Measurements from ENCODE around the gene ICA1.
"Not testable (repeated sequence)": the region's sequence is repeated elsewhere in the genome, so short reads cannot be mapped to it uniquely, and the experiment has no call there.

Gene ICA1

DNA sequence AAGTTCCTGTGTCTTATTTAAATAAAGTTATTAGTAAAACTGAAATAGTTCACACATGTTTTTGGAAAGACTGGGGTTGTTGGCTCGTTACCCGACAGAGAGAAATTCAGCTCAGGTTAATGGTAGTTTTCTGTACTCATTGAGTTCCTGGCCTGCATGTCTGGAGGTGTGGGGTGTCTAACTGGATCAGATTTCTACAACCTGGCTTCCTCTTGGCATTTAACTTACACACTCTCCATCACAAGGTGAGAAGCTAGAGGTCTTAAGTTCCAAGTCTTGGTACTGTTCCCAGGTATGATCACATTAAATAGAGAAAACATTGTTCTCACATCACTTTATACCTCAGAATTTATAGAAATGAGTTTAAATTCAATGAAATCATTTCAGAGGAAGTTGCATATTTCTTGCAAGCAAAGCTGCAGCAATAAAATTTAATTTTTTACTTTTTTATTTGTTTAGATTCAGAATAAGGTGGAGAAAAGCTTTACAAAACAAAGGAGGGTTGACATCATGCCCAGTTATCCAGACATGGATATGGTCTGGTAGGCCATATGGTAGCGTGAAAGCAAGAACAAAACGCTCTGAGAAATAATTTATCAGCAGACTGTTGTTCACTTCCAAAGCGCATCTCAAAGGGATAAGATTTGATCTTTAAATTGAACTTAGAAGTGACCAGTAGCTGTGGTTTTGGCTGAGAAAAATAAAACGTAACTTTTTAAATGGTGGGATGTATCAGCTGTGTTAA is 172.8 kb downstream of the ICA1 start:
- no peak for DNase-seq

DNA sequence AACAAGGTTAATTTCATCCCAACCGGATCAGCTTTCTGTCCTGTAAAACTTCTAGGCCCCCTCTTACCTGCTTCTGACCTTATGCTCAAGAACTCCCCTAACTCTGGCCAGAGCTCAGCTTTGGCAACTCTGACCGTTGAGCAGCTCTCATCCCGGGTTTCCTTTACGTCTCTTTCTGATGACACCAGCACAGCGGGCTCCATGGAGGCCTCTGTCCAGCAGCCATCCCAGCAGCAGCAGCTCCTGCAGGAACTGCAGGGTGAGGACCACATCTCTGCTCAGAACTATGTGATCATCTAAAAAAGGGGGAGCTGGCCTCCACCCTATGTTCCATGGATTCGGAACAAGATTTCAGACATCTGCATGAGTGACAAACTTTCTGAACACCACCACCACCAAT is 175.7 kb downstream of the ICA1 start:
- no peak for DNase-seq

DNA sequence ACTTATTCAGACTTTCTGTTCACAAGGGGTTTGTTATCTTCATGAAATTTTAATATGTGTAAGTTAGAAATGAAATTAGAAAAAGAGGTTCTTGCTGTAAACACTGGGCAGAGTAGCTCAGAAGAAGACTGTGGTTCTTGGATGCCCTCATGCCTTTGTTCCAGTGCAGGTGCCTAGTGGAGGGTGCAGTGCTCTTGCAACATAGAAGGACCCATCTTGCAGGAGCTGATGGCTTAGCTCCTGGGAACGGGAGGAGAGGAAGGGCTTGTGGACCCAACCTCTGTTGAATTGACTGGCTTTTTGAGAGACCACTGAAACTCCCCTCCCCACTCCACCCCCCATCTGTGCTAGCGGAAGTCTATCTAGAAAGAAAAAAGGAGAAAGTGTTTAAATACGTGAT is 176.5 kb downstream of the ICA1 start:
- DNase-seq: no peak

DNA sequence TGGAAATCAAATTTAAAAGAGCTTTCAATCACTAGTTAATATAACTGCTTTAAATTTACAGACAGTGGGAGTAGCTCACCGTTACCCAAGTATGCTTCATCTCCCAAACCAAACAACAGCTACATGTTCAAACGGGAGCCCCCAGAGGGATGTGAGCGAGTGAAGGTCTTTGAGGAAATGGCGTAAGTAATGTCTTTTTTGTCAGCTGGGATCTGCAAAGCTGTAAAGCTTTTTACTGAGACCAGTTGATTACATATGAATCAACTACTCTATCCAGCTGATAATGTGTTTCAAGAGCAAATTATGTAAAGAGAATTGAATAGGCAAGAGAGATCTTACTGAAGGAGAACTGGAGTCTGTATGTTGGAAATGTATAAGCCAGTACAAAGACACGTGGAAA is 177.1 kb downstream of the ICA1 start:
- no peak for DNase-seq

DNA sequence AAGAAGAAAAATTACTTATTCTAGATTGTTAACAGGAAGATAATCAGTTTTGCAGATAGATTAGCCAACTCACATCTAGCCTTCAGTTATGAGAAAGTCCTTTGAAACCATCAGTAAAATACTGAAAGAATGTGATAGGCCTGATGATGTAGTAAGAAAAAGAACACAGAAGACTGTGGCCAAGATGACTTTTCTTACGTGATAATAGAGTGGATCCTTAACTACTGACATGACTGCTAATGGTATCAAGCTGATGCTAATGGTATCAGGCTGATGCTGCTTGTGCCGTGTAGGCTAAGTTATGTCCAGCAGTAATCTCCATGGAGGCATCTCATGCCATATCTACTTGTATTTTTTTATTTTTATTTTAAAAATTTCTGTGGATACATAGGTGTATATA is 179.2 kb downstream of the ICA1 start:
- DNase-seq: no peak

DNA sequence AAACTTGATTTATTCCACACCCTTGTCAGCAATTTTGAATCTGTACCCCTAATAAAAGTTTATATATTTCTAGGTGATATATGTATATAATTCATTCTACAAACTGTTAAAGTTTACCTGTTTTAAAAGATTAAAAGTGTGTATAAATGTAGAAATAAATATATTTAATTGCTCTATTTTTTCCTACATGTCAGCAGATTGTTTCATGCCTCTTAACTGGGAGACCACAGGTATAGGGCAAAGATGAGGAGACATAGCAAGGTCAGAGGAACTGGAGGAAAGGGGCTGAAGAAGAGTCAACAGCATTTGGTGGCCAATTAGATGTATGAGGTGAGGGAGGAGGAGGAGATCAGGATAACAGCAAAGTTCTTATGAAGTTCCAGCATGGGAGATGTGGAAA is 183.5 kb downstream of the ICA1 start:
- DNase-seq: no peak

DNA sequence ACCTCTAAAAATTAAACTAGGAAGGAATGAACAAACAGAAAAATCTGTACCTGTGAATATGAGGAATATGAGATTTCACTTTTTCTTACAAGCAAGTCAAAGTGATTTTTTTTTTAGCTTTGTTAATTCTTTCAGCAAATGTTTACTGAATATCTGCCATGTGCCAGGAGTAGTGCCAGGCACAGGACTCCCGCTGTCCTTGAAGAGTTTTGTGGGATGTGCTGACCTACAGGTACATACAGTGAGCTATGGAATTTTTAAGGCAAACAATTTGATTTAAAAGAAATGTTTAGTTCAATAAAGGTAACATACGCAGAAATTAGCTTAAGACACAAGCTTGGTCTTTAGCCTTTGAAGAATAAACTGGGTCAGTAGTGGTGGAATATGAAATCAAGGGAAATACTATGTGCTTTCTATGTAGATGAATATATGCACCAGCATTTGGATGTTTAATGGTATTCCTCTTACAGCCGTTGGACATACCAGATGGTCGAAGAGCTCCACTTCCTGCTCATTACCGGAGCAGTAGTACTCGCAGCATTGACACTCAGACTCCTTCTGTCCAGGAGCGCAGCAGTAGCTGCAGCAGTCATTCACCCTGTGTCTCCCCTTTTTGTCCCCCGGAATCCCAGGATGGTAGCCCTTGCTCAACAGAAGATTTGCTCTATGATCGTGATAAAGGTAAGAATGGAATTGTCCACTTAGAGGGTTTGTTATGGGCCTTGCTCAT is 191.4 kb downstream of the ICA1 start:
- DNase-seq: no peak

DNA sequence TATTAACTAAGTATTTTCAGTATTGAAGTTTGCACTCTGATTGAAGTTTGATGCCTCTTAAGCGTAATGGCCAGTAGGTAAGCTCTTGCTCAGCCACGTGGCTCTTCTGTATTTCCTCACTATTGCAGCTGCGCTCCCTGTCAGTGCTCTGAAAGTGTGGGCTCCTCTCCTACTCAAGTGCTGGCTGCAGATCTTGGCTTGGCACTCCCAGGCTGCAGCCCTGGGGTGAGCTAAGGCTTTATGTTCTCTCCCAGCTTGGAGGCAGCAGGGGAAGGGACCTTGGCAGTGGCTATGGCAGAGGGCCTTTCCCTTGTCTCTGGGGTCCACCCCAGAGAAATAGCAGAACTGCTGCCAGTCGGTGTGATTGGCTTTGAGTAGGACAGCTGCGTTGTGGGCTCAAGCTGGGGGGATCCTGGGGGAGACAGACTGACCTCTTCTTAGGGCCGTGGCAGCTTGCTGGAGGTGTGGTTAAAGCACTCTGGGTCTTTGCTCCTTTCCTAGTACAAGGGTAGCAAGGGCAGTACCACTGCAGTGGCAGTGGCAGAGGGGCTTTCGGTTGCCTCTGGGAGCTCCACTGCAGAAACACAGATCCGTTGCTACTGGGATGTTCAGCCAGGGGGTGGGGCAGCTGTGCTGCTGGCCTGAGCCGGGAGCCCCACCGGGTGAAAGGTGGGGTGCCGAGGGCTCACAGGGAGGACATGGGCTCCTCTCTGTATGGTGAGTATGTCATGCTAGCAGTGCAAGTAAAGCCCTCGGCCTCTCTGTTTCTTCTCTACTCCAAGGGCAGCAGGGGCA is 192.9 kb downstream of the ICA1 start:
- no peak for DNase-seq

DNA sequence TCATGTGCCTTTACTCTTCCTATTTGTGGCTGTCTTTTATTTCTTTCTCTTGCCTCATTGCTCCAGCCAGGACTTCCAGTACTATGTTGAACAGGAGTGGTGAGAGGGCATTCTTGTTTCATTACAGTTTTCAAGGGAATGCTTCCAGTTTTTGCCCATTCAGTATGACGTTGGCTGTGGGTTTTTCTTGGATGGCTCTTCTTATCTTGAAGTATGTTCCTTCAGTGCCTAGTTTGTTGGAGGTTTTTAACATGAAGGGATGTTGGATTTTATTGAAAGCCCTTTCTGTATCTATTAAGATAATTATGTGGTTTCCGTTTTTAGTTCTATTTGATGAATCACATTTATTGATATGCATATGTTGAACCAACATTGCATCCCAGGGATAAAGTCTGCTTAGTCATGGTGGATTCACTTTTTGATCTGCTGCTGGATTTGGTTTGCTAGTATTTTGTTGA is 196.6 kb downstream of the ICA1 start:
- no peak for DNase-seq

DNA sequence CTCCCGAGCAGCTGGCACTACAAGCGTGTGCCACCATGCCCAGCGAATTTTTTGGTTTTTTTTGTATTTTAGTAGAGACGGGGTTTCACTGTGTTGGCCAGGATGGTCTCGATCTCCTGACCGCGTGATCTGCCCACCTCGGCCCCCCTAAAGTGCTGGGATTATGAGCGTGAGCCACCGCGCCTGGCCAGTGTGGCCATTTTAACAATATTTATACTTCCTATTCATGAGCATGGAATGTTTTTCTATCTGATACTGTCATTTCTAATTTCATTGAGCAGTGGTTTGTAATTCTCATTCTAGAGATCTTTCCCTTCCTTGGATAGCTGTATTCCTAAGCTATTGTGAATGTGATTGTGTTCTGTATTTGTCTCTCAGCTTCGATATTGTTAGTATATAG is 197.1 kb downstream of the ICA1 start:
- DNase-seq: no peak

DNA sequence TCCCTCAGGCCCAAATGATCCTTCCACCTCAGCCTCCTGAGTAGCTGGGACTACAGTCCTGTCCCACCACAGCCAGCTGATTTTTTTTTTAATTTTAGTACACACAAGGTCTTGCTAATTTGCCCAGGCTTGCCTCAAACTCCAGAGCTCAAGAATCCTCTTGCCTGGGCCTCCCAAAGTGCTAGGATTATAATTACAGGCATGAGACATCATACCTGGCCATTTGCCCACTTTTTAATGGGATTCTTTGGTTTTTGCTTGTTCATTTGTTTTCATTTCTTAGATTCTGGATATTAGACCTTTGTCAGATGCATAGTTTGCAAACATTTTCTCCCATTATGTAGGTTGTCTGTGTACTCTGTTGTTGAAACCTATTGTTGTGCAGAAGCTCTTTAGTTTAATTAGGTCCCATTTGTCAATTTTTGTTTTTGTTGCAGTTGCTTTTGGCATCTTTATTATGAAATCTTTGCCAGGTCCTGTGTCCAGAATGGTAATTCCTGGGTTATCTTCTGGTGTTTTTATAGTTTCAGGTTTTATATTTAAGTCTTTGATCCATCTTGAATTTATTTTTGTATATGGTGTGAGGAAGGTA is 198.2 kb downstream of the ICA1 start:
- DNase-seq: no peak

DNA sequence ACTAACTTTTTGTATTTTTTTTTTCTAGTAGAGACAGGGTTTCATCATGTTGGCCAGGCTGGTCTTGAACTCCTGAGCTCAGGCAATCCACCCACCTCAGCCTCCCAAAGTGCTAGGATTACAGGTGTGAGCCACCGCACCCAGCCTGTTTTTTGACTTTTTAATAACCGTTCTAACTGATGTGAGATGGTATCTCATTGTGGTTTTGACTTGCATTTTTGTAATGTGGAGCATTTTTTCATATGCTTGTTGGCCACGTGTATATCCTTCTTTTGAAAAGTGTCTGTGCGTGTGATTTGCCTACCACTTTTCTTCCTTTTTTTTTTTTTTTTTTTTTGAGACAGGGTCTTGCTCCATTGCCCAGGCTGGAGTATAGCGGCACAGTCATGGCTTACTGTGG is 198.7 kb downstream of the ICA1 start:
- DNase-seq: not testable (repeated sequence)

Data from left hindlimb (tissue), 1 donor.